ENCODE data around the gene GCGR.

Gene GCGR

DNA sequence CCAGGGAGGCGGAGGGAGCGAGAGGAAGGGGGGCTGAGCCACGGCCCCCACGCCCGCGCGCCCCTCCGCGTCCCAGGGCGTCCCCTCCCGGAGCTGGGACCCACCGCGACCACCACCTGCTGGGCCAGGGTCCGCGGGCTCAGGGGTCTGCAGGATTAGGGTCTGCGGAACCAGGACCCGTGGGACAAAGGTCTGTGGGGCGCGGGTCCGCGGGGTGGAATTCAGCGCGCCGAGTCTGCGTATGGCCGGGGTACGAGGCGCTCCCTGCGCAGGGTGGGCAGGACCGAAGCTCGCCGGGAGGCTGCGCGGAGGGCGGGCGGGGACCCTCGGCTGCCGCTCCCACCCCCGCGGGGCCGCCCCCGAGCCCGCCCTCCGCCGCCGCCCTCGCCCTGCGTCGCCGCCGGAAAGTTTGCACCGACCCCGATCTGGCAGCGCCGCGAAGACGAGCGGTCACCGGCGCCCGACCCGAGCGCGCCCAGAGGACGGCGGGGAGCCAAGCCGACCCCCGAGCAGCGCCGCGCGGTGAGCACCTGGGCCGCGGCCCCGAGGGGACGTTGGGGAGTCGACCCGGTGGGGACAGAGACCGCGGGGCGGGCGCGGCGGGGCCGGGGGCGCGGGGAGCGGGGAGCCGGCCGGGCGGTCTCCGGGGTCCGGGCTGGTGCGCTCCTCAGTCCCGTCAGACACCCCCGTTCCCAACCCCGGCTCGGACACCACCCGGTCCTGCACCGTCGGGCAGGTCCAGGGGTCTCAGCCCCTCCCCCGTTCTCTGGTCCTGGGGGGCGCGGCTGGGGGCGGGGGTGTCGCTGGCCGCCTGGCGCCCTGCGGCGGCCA is at the start of gene GCGR:
Gene GCGR (plus strand): TSS at position 423 of the 831 bp plus-strand sequence. CDS start 4,869 bp downstream, outside the sequence.
- in situ Hi-C loops (cut with MboI; ENCODE audit: low pct_unique_long_range_greater_than_20kb, low sequenced_read_pairs, unreplicated experiment), result no loop called here

DNA sequence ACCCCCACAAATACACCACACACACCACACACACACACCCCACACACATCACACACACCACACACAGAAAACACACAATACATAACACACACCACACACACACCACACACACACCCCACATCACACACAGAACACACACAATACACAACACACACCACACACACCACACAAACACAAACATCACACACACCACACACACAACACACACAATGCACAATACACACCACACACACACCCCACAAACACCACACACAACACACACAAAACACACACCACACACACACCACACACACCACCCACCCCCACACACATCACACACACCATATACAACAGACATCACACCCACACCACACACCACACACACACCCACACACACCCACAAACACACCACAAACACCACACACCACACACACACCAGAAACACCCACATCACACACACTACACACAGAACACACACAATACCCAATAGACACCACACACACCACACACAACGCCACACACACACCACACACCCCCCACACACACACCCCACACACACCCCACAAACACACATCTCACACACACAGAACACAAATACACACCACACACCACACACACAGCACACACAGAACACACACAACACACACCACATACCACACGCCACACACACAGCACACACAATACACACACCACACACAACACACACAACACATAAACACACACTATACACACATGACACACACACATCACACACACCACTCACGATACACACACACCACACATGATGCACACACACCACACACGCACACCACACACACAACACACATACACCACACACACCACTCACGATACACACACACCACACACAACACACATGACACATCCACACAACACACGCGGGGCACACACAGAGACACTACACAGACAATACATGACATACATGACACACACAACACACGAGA is 11.0 kb upstream of the GCGR start:
- in situ Hi-C loops (cut with MboI; ENCODE audit: low pct_unique_long_range_greater_than_20kb, low sequenced_read_pairs, unreplicated experiment), result no loop called here
- no peak for DNase-seq (ENCODE audit: low spot score)
- TF ChIP-seq, protein P1, sequence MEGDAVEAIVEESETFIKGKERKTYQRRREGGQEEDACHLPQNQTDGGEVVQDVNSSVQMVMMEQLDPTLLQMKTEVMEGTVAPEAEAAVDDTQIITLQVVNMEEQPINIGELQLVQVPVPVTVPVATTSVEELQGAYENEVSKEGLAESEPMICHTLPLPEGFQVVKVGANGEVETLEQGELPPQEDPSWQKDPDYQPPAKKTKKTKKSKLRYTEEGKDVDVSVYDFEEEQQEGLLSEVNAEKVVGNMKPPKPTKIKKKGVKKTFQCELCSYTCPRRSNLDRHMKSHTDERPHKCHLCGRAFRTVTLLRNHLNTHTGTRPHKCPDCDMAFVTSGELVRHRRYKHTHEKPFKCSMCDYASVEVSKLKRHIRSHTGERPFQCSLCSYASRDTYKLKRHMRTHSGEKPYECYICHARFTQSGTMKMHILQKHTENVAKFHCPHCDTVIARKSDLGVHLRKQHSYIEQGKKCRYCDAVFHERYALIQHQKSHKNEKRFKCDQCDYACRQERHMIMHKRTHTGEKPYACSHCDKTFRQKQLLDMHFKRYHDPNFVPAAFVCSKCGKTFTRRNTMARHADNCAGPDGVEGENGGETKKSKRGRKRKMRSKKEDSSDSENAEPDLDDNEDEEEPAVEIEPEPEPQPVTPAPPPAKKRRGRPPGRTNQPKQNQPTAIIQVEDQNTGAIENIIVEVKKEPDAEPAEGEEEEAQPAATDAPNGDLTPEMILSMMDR (IDR thresholded peaks at IDR 0.05; ENCODE audit: extremely low read depth, insufficient read depth, missing control alignments), result no peak

More for the DNA sequence above, at the start of gene GCGR:
- DNase-seq (ENCODE audit: low spot score), result no peak
- TF ChIP-seq, protein P1 (IDR thresholded peaks at IDR 0.05; ENCODE audit: extremely low read depth, insufficient read depth, missing control alignments), result no peak

DNA sequence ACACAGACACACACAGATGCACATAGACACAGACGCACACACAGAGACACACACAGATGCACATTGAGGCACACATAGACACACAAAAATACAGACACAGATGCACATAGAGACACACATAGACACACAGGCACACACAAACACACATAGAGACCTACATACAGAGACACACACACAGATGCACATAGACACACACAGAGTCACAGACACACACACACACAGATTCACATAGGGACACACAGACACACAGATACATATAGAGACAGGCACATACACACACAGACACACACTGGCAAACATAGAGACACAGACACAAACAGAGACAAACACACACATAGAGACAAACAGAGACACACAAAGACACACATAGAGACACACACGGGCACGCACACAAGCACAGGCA is 9.9 kb upstream of the GCGR start:
- in situ Hi-C loops (cut with MboI; ENCODE audit: low pct_unique_long_range_greater_than_20kb, low sequenced_read_pairs, unreplicated experiment), result no loop called here
- no peak for DNase-seq (ENCODE audit: low spot score)
- TF ChIP-seq, protein P1 (IDR thresholded peaks at IDR 0.05; ENCODE audit: extremely low read depth, insufficient read depth, missing control alignments), result no peak

DNA sequence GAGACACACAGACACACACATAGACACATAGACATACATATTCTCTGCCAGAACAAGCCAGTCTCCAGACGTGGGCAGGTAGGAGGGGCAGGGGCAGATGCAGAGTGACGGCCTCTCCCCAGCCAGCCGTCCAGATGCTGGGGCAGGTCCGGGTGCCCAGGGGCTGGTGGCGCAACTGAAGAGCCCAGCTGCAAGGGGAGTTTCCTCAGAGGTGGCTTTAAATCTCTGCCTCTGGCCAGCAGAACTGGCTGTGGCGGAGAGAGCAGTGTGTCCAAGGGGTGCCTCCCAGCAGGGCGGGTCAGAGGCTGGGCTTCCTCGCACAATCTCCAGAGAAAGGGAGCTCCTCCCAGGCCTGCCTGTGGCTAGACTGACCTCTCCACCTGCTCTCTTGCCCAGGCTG is 9.4 kb upstream of the GCGR start:
- in situ Hi-C loops (cut with MboI; ENCODE audit: low pct_unique_long_range_greater_than_20kb, low sequenced_read_pairs, unreplicated experiment), result no loop called here
- no peak for DNase-seq (ENCODE audit: low spot score)
- TF ChIP-seq, protein P1 (IDR thresholded peaks at IDR 0.05; ENCODE audit: extremely low read depth, insufficient read depth, missing control alignments), result no peak

DNA sequence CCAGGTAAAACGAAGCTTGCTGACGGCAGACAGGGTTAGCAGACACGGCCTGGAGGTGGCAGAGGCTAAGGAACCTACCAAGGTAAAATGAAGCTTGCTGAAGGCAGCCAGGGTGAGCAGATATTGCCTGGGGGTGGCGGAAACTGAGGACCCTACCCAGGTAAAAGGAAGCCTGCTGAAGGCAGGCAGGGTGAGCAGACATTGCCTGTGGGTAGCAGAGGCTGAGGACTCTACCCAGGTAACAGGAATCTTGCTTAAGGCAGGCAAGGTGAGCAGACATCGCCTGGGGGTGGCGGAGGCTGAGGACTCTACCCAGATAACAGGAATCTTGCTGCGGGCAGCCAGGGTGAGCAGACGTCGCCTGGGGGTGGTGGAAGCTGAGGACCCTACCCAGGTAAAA is 2.6 kb upstream of the GCGR start:
- TF ChIP-seq, protein P1 (IDR thresholded peaks at IDR 0.05; ENCODE audit: extremely low read depth, insufficient read depth, missing control alignments), result no peak
- no peak for DNase-seq (ENCODE audit: low spot score)
- in situ Hi-C loops (cut with MboI; ENCODE audit: low pct_unique_long_range_greater_than_20kb, low sequenced_read_pairs, unreplicated experiment), result no loop called here

DNA sequence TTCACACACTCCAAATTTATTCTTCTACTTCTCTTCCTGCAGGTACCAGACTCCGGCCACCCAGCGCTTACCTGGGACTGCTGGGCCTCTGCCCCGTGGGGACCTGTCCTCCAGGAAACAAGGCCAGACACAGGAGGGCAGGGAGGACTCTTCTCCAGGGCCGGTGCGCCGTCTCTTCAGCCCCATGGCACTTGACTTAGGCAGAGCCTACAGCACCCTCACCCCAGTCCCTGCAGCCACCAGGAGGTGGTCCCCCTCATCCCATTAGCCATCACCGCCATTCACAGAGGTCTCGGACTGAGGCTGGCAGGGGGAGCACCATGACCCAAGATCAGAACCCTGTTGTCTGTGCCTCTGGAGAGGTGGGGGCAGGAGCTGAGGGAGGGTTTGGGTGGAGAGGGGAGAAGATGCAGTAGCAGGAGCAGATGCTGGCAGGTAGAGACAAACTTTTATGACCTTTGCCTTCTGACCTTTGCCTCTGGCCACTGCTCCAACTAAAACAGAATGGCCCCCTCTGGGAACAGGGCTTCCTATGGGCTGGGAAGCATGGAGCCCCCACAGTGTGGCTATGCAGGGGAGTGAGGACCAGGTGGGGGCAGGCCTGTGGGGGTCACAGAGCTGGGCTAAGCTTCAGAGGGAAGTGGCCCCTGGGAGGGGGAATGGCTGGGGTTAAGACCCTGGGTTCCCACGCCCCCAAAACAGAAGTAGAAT is 1.7 kb upstream of the GCGR start:
- DNase-seq (ENCODE audit: low spot score), result no peak
- TF ChIP-seq, protein P1 (IDR thresholded peaks at IDR 0.05; ENCODE audit: extremely low read depth, insufficient read depth, missing control alignments), result no peak
- in situ Hi-C loops (cut with MboI; ENCODE audit: low pct_unique_long_range_greater_than_20kb, low sequenced_read_pairs, unreplicated experiment), result no loop called here

Measured in GM13977 (cell line).